ENCODE results near the gene EFCAB12.
"Not testable (repeated sequence)": the region's sequence is repeated elsewhere in the genome, so short reads cannot be mapped to it uniquely, and the experiment has no call there.

The EFCAB12 gene

GRCh38 chr3:129364811-129365210 is 63.6 kb downstream of the EFCAB12 start:
- DNase-seq, result not testable (repeated sequence)

- DNase-seq, result not testable (repeated sequence)
These were observed 65.1 kb downstream of the EFCAB12 start for GRCh38 chr3:129363356-129363755.

GRCh38 chr3:129360705-129361460 is 67.6 kb downstream of the EFCAB12 start:
- DNase-seq, result no peak

DNA sequence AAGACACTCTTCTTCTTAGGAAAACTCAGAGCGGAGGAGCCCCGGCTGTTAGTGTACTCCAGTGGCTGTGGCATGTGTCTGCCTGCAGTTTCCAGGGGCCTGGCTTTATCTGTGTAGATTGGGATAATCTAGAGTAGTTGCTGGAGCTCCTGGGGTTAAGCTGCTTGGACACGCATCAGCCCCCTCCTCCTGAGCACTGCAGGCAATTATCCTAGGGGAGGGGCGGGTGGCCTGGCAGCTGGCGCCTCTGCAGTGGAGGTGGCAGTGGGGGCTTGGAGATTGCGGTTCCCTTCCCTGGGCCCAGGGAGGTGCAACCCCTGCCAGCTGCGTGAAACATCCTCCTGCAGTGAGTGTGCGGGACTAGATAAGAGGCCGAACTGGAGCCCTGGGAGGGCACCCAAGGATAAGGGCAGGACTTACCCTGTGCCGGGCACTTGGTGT is 68.2 kb downstream of the EFCAB12 start:
- no peak for DNase-seq

GRCh38 chr3:129358772-129359371 is 69.6 kb downstream of the EFCAB12 start:
- DNase-seq, result no peak

GRCh38 chr3:129358177-129358771 is 70.2 kb downstream of the EFCAB12 start:
- no peak for DNase-seq

DNA sequence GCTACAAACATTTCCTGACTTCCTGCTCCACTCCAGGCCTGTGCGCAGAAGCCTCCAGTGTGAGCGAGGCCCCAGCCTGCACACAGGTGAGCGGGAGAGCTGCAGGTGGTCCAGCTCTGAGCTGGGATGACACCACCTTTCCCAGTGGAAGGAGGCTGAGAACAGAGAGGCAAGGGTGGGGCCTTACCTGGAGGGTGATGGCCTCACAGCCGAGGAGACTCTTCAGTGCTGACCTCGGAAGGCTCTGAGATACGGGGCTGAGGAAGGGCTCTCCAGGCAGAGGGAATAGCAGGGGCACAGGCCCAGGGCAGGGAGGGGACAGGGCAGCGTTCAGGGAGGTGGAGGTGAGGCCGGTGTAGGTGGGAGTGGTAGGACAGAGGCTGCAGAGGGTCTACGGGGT is 70.8 kb downstream of the EFCAB12 start:
- DNase-seq, result no peak

- DNase-seq, result no peak
These were observed 71.5 kb downstream of the EFCAB12 start for GRCh38 chr3:129356756-129357425.

DNA sequence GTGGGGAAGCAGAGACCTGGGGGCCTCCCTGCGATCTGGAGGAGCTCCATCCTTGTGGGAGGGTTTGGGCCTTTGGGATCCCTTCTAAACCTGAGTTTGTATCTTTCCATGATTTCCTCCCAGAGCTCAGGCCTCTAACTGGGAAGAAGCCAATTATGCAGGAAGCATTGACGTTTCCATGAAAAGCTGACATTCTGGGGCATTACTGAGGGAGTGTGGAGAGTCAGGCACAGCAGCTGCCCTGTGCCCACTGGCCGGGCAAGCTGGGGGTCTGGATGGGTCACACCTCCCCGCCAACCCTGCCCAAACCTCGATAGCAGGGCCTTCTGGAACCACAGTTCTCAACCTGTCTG is 74.9 kb downstream of the EFCAB12 start:
- no peak for DNase-seq

- DNase-seq, result no peak
These were observed 75.5 kb downstream of the EFCAB12 start for GRCh38 chr3:129352650-129353588.

DNA sequence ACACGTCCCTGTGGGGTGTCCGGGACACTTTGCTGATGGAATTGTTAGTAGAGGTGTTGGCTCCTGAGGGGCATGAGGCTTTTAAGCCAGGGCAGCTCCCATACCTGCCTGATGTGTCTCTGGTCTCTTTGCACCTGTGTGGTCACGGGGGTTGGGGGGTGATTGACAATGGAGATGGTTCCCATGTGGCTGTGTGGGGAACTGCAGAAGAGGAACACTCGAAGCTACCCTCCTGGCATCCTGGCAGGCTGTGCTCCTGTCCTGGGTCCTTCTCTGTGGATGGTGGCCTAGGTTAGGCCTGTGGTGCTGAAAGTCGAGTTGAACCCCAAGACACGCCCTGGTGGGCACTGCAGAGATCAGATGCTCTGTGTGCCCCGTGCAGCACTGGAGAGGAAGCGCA is 76.4 kb downstream of the EFCAB12 start:
- DNase-seq, result no peak

Data from NCI-H2081 (cell line).